ENCODE results near the gene KCNQ1. TPM values are rescaled to one million over a fixed set of nuclear protein-coding genes. Genes with fewer than 3 reads are reported as not detected.

Gene KCNQ1
- total RNA-seq, 1 experiment from 2014 or later: not detected

GRCh38 chr11:2534134-2534956, 89.5 kb downstream of the KCNQ1 start:
- POLR2A ChIA-PET (ENCODE audit: unreplicated experiment): interaction anchor here (0.6 to 0.9 kb wide), 4 partner anchors 92 to 353 kb away, joined by 3 to 10 read pairs (median 8); no protein-coding TSS in a partner anchor
- intact Hi-C loops (cut with micrococcal nuclease; ENCODE audit: unreplicated experiment): loop anchor here (1.0 to 10.0 kb wide), 4 partner anchors 160 to 683 kb away; partner anchors contain the start of genes KCNQ1OT1 and MRGPRG
- BruUV-seq (replicated peaks): no TSS peak
- no peaks in the 10 kb centered on the region for H3K9me3 ChIP-seq (ENCODE audit: insufficient read depth, low read depth)
- no peaks in the 10 kb centered on the region for H4K20me1 ChIP-seq (ENCODE audit: insufficient read depth)
- H3K27ac ChIP-seq: peak overlapping the region; percentile 67
- H3K4me2 ChIP-seq: peak overlapping the region; percentile 96
- TF ChIP-seq CTCF (conservative IDR thresholded peaks at IDR 0.05): no peak
- TF ChIP-seq EZH2 (IDR thresholded peaks at IDR 0.05; ENCODE audit: low read depth): no peak
- no peaks in the 10 kb centered on the region for H3K36me3 ChIP-seq (ENCODE audit: low read depth)
- H3K79me2 ChIP-seq (ENCODE audit: low read depth): no peaks in the 10 kb centered on the region
- H3F3A ChIP-seq (ENCODE audit: insufficient read depth, low read depth): 0 out of 2 replicates have a peak, but pooled peaks cover 8% of the 10 kb centered on the region
- DNase-seq: peak; percentile 65 to 68
- no peaks in the 10 kb centered on the region for H3K9me2 ChIP-seq (ENCODE audit: insufficient read depth)
- peak overlapping the region; percentile 60; the same call in 1 of the 2 replicates for H3K4me3 ChIP-seq
- peaks cover 8% of the 10 kb centered on the region for H3K27me3 ChIP-seq (ENCODE audit: insufficient read depth, low read depth)
- peaks cover 13% of the 10 kb centered on the region for H3K4me1 ChIP-seq (replicated peaks; ENCODE audit: insufficient read depth)
- H2AFZ ChIP-seq: peak overlapping the region; percentile 79
- CTCF ChIA-PET: interaction anchor here (0.7 to 1.6 kb wide), 3 partner anchors 351 to 356 kb away, joined by 3 to 9 read pairs (median 4); partner anchors contain the start of gene CDKN1C

GRCh38 chr11:2534957-2535672, 90.3 kb downstream of the KCNQ1 start:
- BruUV-seq (replicated peaks): no TSS peak
- Histone ChIP-seq H2AFZ (no peak overlapping the region), H3K79me2 (ENCODE audit: low read depth) (no peaks in the 10 kb centered on the region), H4K20me1 (ENCODE audit: insufficient read depth) (no peaks in the 10 kb centered on the region), H3K4me3 (no peak overlapping the region), H3K27me3 (ENCODE audit: insufficient read depth, low read depth) (peaks cover 2% of the 10 kb centered on the region), H3K36me3 (ENCODE audit: low read depth) (no peaks in the 10 kb centered on the region), H3K9me2 (ENCODE audit: insufficient read depth) (no peaks in the 10 kb centered on the region), H3K27ac (no peak overlapping the region), H3K4me1 (replicated peaks; ENCODE audit: insufficient read depth) (peaks cover 13% of the 10 kb centered on the region), H3K9me3 (ENCODE audit: insufficient read depth, low read depth) (no peaks in the 10 kb centered on the region), H3F3A (ENCODE audit: insufficient read depth, low read depth) (0 out of 2 replicates have a peak, but pooled peaks cover 8% of the 10 kb centered on the region), H3K4me2 (peak overlapping the region; percentile 96; the same call in 1 of the 2 replicates)
- intact Hi-C loops (cut with micrococcal nuclease; ENCODE audit: unreplicated experiment): loop anchor here (1.0 to 10.0 kb wide), 4 partner anchors 160 to 682 kb away; partner anchors contain the start of genes KCNQ1OT1 and MRGPRG
- POLR2A ChIA-PET (ENCODE audit: unreplicated experiment): interaction anchor here (0.6 kb wide), 1 partner anchor 93 kb away, joined by 10 read pairs; no protein-coding TSS in a partner anchor
- CTCF ChIA-PET: no interaction called here
- TF ChIP-seq CTCF (conservative IDR thresholded peaks at IDR 0.05): no peak
- no peak for TF ChIP-seq EZH2 (IDR thresholded peaks at IDR 0.05; ENCODE audit: low read depth)
- no peak for DNase-seq
